ENCODE results near the gene CORO7.

- TF ChIP-seq, protein P1, sequence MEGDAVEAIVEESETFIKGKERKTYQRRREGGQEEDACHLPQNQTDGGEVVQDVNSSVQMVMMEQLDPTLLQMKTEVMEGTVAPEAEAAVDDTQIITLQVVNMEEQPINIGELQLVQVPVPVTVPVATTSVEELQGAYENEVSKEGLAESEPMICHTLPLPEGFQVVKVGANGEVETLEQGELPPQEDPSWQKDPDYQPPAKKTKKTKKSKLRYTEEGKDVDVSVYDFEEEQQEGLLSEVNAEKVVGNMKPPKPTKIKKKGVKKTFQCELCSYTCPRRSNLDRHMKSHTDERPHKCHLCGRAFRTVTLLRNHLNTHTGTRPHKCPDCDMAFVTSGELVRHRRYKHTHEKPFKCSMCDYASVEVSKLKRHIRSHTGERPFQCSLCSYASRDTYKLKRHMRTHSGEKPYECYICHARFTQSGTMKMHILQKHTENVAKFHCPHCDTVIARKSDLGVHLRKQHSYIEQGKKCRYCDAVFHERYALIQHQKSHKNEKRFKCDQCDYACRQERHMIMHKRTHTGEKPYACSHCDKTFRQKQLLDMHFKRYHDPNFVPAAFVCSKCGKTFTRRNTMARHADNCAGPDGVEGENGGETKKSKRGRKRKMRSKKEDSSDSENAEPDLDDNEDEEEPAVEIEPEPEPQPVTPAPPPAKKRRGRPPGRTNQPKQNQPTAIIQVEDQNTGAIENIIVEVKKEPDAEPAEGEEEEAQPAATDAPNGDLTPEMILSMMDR (conservative IDR thresholded peaks at IDR 0.05 in 1 of 2, IDR thresholded peaks at IDR 0.05 in 1 of 2; ENCODE audit: extremely low read depth in 1 of 2, insufficient read depth in 1 of 2, low read depth in 1 of 2, low read length in 2 of 2), result no peak
- TF ChIP-seq EZH2 (IDR thresholded peaks at IDR 0.05; ENCODE audit: borderline replicate concordance, low read length), result no peak
Measured at GRCh38 chr16:4364196-4365013, 52.0 kb downstream of the CORO7 start.
